22Rv1 (cell line): Measurements from ENCODE around the gene GRN.

ENCODE experiments used
- ZFX ChIP-seq: fragments of 450-650 bp; IDR thresholded peaks from 2 replicates; pipeline ENCODE4 v1.6.1; 2017; ENCODE audit warnings: antibody characterized with exemption, borderline replicate concordance
- TF ChIP-seq, protein P1 (sequence below): fragments of 450-650 bp; IDR thresholded peaks from 2 replicates; pipeline ENCODE4 v1.5.1; 2017; ENCODE audit warnings: mild to moderate bottlenecking

DNA sequence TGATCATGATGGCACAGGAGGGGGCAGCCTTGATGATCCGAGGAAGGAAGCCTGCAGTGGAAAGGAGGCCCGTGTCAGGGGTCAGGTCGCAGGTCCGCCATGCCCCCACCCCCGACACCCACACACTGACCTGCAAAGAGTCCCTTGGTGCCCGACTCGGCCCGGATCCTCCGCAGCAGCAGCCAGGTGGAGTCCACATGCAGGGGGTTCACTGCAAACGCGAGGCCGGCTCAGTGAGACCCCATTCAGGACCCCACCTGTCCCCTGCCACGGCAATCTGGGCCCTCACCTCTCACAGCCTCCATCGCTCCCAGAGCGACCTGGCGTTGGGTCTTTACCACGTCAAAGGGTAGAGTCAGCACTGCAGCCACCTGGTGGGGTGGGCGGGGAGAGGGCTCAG is 25.0 kb upstream of the GRN start:
- TF ChIP-seq, protein P1, sequence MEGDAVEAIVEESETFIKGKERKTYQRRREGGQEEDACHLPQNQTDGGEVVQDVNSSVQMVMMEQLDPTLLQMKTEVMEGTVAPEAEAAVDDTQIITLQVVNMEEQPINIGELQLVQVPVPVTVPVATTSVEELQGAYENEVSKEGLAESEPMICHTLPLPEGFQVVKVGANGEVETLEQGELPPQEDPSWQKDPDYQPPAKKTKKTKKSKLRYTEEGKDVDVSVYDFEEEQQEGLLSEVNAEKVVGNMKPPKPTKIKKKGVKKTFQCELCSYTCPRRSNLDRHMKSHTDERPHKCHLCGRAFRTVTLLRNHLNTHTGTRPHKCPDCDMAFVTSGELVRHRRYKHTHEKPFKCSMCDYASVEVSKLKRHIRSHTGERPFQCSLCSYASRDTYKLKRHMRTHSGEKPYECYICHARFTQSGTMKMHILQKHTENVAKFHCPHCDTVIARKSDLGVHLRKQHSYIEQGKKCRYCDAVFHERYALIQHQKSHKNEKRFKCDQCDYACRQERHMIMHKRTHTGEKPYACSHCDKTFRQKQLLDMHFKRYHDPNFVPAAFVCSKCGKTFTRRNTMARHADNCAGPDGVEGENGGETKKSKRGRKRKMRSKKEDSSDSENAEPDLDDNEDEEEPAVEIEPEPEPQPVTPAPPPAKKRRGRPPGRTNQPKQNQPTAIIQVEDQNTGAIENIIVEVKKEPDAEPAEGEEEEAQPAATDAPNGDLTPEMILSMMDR: no peak
- no peak for TF ChIP-seq ZFX
